SK-N-MC (cell line): ENCODE results near the gene UBE2E2.
A peak's percentile ranks its signal among the peaks of the same experiment; 100 is the strongest.

Source experiments
- DNase-seq: peaks from one replicate; pipeline ENCODE4 v3.0.0-alpha.2; 2011; ENCODE audit warnings: low read depth, low spot score
- H3K27ac ChIP-seq: fragments of 200-600 bp; sonication (generic); 2 replicates; pipeline ENCODE4 v1.5.1; 2016; ENCODE audit warnings: mixed run types
- H3K36me3 ChIP-seq: fragments of 200-600 bp; sonication (generic); 2 replicates; pipeline ENCODE4 v1.6.1; 2017; ENCODE audit warnings: antibody characterized with exemption, low read length, mixed read lengths; ENCODE audit not compliant: insufficient read depth
- H3K4me3 ChIP-seq: fragments of 200-600 bp; sonication (generic); 2 replicates; pipeline ENCODE4 v1.5.1; 2016
- H3K9ac ChIP-seq: fragments of 200-600 bp; sonication (generic); 2 replicates; pipeline ENCODE4 v1.8.0; 2017; ENCODE audit warnings: mixed run types, mixed read lengths; ENCODE audit not compliant: insufficient read length
- H3K9me3 ChIP-seq: fragments of 200-600 bp; sonication (generic); 2 replicates; pipeline ENCODE4 v1.6.1; 2017; ENCODE audit warnings: low read depth, mild to moderate bottlenecking, antibody characterized with exemption, low read length, moderate library complexity, mixed read lengths
- EZH2 ChIP-seq: fragments of 200-600 bp; sonication (generic); IDR thresholded peaks from one replicate; pipeline ENCODE4 v1.6.1; 2017; ENCODE audit warnings: antibody characterized with exemption
- FOXP2 ChIP-seq: optimal IDR thresholded peaks from 2 replicates; pipeline ENCODE3; 2011; ENCODE audit warnings: mild to moderate bottlenecking, moderate library complexity; ENCODE audit not compliant: insufficient read depth; ENCODE audit errors: extremely low read length, control extremely low read depth
- POLR2AphosphoS5 ChIP-seq: IDR thresholded peaks from 2 replicates; pipeline ENCODE4 v1.6.1; 2012; ENCODE audit warnings: mild to moderate bottlenecking, low read depth, low read length, borderline replicate concordance

The UBE2E2 gene

DNA sequence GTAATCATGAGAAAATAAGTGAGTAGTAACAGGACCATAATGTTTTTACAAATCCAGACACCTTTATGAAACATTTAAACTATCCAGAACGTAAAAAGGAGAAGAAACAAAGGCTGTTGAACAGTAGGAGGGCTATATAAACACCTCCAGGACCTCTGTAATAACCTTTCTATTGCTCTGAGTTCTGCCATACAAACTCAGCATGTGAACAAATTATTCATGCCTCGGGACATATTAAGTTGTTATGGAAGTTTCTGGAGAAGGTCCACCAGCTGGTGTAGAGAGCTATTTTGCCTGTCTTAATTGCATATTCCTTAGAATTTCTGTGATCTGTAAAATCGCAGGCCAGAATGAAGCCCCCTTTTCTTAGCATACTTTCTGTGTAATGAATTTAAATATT, 256.3 kb downstream of the UBE2E2 start:
- TF ChIP-seq EZH2 (no peak), POLR2AphosphoS5 (no peak), FOXP2 (no peak)
- H3K4me3 ChIP-seq: 0 out of 2 replicates have a peak overlapping the region, but pooled peaks have one; percentile 42
- H3K9ac ChIP-seq: no peak overlapping the region
- peak overlapping the region; percentile 77 for H3K27ac ChIP-seq
- H3K36me3 ChIP-seq: no peaks in the 10 kb centered on the region
- DNase-seq: no peak
- H3K9me3 ChIP-seq: no peaks in the 10 kb centered on the region

GRCh38 chr3:23459889-23460546, 256.9 kb downstream of the UBE2E2 start:
- H3K9me3 ChIP-seq: no peaks in the 10 kb centered on the region
- TF ChIP-seq FOXP2: no peak
- TF ChIP-seq POLR2AphosphoS5: no peak
- TF ChIP-seq EZH2: no peak
- no peaks in the 10 kb centered on the region for H3K36me3 ChIP-seq
- 0 out of 2 replicates have a peak overlapping the region, but pooled peaks have one; percentile 42 for H3K4me3 ChIP-seq
- DNase-seq: no peak
- no peak overlapping the region for H3K9ac ChIP-seq
- H3K27ac ChIP-seq: peak overlapping the region; percentile 77

DNA sequence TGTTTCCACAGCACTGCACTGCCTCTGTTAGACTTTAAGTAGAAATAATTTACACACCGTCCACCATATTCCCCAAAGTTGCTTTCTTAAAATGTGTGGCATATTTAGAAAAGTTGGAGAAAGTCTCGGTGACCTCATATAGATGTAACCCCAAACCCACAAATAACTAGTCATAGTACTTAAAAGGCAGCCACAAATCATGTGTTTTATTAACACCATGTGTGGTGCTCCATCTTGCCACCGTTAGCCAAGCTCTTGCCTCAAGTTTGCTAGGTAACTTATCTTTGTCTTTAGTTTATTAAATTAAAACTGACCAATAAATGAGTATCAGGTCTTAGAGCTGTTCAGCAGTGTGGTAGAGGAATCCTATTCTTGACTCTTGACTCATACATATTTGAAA, 257.9 kb downstream of the UBE2E2 start:
- no peaks in the 10 kb centered on the region for H3K9me3 ChIP-seq
- H3K4me3 ChIP-seq: no peak overlapping the region
- DNase-seq: no peak
- H3K27ac ChIP-seq: no peak overlapping the region
- no peak for TF ChIP-seq FOXP2
- no peaks in the 10 kb centered on the region for H3K36me3 ChIP-seq
- no peak overlapping the region for H3K9ac ChIP-seq

- Histone ChIP-seq H3K27ac (no peak overlapping the region), H3K9ac (no peak overlapping the region), H3K9me3 (no peaks in the 10 kb centered on the region), H3K36me3 (no peaks in the 10 kb centered on the region), H3K4me3 (no peak overlapping the region)
- no peak for TF ChIP-seq FOXP2
- TF ChIP-seq POLR2AphosphoS5: no peak
- TF ChIP-seq EZH2: no peak
- DNase-seq: no peak
These were observed 260.7 kb downstream of the UBE2E2 start for GRCh38 chr3:23463791-23464190.

DNA sequence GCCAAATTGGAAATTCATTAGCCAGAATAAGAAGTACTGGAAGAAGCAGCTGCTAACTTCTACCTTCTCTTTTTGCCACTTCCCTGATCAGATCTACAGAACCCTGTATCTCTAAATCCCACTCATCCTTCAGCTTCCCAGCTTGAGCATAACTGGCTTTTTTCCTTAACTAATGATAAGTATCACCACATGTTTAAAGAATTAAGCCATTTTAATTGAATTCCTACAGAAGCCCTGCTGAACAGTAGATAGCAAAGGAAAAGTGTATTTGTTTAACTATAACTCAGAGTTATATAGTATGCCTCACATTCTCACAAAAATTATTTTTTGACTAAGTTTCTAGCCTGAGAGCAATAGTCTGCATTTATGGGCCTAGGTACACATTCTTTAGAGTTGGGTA, 262.4 kb downstream of the UBE2E2 start:
- Histone ChIP-seq H3K4me3 (no peak overlapping the region), H3K9ac (no peak overlapping the region), H3K27ac (no peak overlapping the region), H3K9me3 (no peaks in the 10 kb centered on the region), H3K36me3 (no peaks in the 10 kb centered on the region)
- DNase-seq: no peak
- TF ChIP-seq POLR2AphosphoS5 (no peak), EZH2 (no peak), FOXP2 (no peak)

DNA sequence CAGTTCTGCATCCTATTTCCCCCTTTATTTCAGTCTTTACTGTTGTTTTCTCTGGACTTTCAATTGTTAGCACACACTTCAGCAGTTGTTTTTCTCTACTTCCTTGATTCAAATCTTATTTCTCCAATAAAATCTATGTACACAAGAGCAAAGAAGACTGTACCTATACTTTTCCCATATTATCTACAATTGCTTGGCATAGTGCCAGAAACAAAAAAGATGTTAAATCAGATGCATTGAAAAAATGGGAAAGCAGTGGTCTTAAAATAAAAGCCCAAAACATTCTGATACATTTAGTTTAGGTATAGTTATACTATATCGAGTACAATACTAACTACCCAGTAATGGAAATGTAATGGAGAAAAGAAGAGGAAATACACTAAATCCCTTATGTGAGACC, 265.1 kb downstream of the UBE2E2 start:
- TF ChIP-seq FOXP2 (no peak), POLR2AphosphoS5 (no peak), EZH2 (no peak)
- Histone ChIP-seq H3K9ac (no peak overlapping the region), H3K4me3 (no peak overlapping the region), H3K27ac (no peak overlapping the region), H3K36me3 (no peaks in the 10 kb centered on the region), H3K9me3 (no peaks in the 10 kb centered on the region)
- no peak for DNase-seq

DNA sequence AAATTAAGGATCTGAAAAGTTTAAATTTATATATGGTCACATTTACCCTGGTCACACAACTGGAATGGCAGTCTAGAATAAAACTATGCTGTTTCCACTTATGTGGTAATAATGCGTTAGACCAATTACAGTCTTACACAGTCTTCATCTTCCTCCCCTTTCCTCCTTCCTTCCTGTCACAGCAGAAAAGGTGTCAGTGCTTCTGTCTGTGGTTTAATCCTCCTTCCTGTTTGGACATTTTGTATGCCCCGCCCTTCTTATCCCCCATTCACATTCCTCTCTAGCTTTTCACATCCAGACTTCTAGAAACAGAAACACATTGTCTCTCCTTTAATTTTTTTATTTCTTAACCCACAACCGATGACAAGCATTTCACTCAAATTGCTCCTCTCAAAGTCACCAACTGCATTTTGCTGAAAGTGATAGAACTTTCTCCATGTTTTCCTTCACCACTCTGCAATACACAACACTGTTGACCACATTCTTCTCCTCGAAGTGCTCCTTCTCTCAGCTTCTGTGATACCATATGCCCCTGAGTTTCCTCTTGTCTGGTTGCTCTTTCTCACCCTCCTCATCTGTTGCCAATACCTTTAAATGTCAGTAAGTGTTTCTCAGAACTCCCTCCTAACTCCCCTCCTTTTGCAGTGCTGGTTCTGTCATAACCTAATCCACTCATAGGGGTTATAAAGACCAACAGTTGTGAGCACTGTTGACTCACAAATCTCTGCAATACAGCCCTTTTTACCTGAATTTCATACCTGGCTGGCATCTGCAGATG, 271.6 kb downstream of the UBE2E2 start:
- H3K27ac ChIP-seq: no peak overlapping the region
- TF ChIP-seq EZH2 (no peak), FOXP2 (no peak), POLR2AphosphoS5 (no peak)
- no peak for DNase-seq
- no peak overlapping the region for H3K9ac ChIP-seq
- H3K9me3 ChIP-seq: no peaks in the 10 kb centered on the region
- no peaks in the 10 kb centered on the region for H3K36me3 ChIP-seq
- H3K4me3 ChIP-seq: no peak overlapping the region

- no peak for DNase-seq
- TF ChIP-seq EZH2 (no peak), FOXP2 (no peak), POLR2AphosphoS5 (no peak)
- Histone ChIP-seq H3K4me3 (no peak overlapping the region), H3K27ac (no peak overlapping the region), H3K9ac (no peak overlapping the region), H3K9me3 (no peaks in the 10 kb centered on the region), H3K36me3 (no peaks in the 10 kb centered on the region)
These were observed 272.3 kb downstream of the UBE2E2 start for GRCh38 chr3:23475446-23475845.

DNA sequence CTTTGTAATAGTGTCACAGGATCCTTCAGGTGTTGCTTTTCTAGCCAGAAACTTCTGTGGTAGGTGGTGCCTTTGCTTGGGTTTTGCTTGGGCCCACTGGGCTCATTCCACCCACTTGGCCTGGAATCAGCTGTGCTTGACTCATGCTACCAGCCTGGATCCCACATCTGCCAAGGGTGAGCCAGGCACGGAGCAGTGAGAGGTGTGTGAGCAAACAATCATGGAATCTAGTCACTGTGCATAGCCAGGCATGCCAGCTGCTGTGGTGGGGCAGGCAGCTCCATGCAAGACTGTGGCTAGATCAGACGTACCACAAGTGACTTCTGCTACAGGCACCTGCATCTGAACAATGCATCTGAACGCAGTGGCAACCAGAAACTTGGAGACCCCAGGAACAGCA, 275.9 kb downstream of the UBE2E2 start:
- Histone ChIP-seq H3K36me3 (no peaks in the 10 kb centered on the region), H3K9ac (no peak overlapping the region), H3K4me3 (no peak overlapping the region), H3K27ac (no peak overlapping the region), H3K9me3 (no peaks in the 10 kb centered on the region)
- no peak for TF ChIP-seq POLR2AphosphoS5
- TF ChIP-seq FOXP2: no peak
- no peak for TF ChIP-seq EZH2
- DNase-seq: no peak
